Kidney epithelial cell (primary cell): ENCODE results near the gene LIPA. TPM values are rescaled to one million over a fixed set of nuclear protein-coding genes. Genes with fewer than 3 reads are reported as not detected.

Experiments
- DNase-seq: peaks from one replicate; pipeline ENCODE4 v3.0.0-alpha.2; 2010; ENCODE audit warnings: low read depth
- H3K27me3 ChIP-seq: 2 replicates; pipeline ENCODE4 v1.6.0; 2011; ENCODE audit warnings: low read length; ENCODE audit not compliant: control insufficient read depth, insufficient read depth
- H3K36me3 ChIP-seq: 2 replicates; pipeline ENCODE4 v1.5.1; 2011; ENCODE audit warnings: low read length; ENCODE audit not compliant: control insufficient read depth, insufficient read depth
- H3K4me3 ChIP-seq: 2 replicates; pipeline ENCODE4 v1.5.1; 2011; ENCODE audit warnings: low read depth, mild to moderate bottlenecking, control low read depth, low read length
- total RNA-seq: library from RNA; depleted of rRNA; stranded (reverse); fragments of >200 nt; gene quantifications from 2 replicates; pipeline ENCODE4 v1.2.3, GENCODE V29; 2015
- TF ChIP-seq, protein P1 (sequence below): IDR thresholded peaks from 2 replicates; pipeline ENCODE4 v1.5.1; 2011; ENCODE audit warnings: mild to moderate bottlenecking, moderate library complexity, low read length, control low read depth, inconsistent platforms; ENCODE audit not compliant: insufficient read depth, poor library complexity, severe bottlenecking

Gene LIPA
- total RNA-seq, 1 donor from 2014 or later, result 67.6 TPM

DNA sequence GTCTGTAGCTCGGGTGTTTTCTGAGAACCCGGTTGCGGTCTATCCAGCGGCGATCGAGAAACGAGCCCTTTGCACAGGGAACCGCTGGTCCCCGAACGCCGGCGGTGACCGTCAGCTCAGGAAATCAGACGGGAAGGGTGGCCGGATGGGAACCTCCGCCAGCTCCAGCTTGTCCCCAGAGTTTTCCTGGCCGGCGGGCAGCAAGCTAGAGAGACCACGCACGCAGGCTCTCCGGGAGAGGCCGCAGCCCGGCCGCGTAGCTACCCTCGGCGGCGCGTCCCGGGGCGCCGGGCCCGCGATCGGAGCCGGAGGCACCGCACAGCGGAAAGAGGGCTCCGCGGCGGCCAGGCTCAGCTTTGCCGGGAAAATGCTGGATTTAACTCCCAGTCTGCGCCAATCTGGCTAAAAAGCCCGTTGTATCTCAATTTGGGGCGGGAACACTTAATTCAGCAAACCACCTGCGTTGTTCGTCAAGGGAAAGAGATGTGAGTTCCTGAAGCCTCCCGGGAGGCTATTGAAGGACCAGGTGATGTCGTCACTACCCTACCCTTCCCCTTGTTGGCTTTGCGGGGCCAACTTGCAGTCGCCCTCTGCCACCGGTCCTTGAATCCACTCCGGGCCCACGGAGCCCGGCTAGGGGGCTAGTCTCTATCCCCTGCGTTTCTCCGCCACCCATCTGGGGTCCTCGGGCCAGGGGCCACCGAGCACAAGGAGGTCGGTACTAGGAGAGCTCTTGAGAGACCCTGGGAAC, 43.6 kb downstream of the LIPA start:
- no peaks in the 10 kb centered on the region for H3K36me3 ChIP-seq
- peak overlapping the region; percentile 39 for H3K4me3 ChIP-seq
- TF ChIP-seq, protein P1, sequence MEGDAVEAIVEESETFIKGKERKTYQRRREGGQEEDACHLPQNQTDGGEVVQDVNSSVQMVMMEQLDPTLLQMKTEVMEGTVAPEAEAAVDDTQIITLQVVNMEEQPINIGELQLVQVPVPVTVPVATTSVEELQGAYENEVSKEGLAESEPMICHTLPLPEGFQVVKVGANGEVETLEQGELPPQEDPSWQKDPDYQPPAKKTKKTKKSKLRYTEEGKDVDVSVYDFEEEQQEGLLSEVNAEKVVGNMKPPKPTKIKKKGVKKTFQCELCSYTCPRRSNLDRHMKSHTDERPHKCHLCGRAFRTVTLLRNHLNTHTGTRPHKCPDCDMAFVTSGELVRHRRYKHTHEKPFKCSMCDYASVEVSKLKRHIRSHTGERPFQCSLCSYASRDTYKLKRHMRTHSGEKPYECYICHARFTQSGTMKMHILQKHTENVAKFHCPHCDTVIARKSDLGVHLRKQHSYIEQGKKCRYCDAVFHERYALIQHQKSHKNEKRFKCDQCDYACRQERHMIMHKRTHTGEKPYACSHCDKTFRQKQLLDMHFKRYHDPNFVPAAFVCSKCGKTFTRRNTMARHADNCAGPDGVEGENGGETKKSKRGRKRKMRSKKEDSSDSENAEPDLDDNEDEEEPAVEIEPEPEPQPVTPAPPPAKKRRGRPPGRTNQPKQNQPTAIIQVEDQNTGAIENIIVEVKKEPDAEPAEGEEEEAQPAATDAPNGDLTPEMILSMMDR, result no peak
- peaks cover 7% of the 10 kb centered on the region for H3K27me3 ChIP-seq
- DNase-seq, result no peak

DNA sequence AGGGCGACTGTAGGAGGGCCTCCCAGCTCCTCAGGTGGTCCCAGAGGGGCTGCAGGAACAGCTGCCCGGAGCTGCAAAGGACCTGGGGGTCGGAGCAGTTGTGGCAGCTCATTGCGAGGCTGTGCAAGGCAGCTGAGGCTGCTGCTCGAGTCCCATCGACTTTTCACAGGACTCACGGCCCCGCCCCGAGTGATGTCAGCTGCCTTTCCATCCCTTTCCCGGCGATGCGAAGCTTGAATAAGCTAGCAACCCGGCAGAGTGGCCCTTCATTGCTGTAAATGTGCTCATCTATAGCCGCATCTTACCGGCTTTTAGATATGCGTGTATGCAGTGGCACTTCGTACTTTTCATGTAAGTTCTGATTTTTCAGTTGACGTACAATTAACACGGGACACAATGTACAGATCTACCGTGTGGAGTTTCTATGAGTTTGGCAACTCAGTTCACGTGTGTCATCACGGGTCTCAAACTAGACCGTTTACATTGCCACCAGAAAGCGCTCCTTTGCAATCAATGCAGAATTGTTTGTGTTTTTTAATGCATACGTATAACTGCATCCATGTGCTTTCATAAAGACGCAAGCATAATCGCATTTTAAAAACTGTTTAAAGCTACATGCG, 44.3 kb downstream of the LIPA start, which contains the start of gene CH25H:
CH25H (minus strand) TSS at position 137 of the 620 bp plus-strand sequence; CDS start at position 112, 25 bp downstream.
- TF ChIP-seq, protein P1, result no peak

DNA sequence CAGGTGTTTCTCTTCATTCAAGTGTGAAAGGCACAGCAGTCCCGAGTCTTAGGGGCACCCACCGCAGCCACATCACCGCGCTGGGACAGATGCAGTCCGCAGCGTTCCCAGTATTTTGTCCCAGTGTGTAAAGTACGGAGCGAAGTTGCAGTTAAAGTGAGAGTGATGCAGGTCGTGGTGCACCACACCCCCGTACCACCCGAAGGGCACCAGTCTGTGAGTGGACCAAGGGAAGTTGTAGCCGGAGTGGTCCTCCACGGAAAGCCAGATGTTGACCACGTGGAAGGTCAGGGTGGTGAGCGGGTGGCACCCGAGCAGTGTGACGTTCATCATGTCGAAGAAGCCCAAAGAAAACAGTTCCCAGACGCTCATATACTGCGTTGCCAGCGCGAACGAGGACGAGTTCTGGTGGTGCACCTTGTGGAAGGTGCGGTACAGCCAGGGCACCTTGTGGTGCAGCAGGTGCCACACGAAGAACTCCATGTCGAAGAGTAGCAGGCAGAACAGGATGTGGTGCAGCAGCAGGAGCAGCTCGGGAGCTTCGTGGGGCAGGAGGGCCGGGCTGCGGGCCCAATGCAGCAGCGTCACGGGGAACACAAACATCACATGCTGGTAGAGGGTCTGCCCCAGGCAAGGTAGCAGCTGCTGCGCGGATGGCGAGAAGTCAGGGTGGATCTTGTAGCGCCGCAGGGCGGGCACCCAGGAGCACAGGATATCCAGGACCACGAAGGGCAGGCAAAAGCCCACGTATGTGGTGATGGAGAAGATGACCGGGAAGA, 45.0 kb downstream of the LIPA start:
- TF ChIP-seq, protein P1, result no peak
- Histone ChIP-seq H3K36me3 (no peaks in the 10 kb centered on the region), H3K27me3 (peaks cover 7% of the 10 kb centered on the region), H3K4me3 (peak overlapping the region; percentile 39)
- DNase-seq, result no peak

More for the DNA sequence above, 44.3 kb downstream of the LIPA start, which contains the start of gene CH25H:
- no peak for DNase-seq
- Histone ChIP-seq H3K27me3 (peaks cover 7% of the 10 kb centered on the region), H3K4me3 (peak within 1 kb of the TSS; percentile 39), H3K36me3 (no peaks in the 10 kb centered on the region)

DNA sequence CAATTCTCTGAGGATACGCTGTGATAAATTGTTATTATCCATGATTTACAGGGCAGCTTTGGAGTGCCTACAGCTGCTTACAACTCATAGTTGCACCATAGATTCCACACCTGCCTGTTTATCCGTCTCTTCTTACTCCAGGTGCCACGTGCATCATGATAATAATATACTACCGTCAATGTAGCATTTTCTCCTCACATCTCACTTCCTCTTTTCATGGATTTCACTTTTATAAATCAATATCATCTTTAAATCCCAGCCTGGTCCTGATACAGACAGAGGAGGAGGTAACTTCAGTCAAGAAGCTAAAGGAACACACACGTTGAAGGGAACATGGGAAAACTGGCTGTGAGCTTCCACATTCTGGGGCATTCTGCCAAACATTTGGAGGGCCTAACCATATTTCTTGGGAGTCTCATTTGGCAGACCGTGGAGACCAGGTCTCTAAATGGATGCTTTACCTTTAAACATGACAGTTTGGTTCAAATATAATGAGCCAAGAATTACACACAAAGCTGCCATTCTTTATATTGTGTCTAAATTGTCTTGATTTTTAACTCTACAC, 46.9 kb downstream of the LIPA start:
- H3K36me3 ChIP-seq, result no peaks in the 10 kb centered on the region
- no peak overlapping the region for H3K4me3 ChIP-seq
- DNase-seq, result no peak
- peaks cover 7% of the 10 kb centered on the region for H3K27me3 ChIP-seq
- TF ChIP-seq, protein P1, result no peak

DNA sequence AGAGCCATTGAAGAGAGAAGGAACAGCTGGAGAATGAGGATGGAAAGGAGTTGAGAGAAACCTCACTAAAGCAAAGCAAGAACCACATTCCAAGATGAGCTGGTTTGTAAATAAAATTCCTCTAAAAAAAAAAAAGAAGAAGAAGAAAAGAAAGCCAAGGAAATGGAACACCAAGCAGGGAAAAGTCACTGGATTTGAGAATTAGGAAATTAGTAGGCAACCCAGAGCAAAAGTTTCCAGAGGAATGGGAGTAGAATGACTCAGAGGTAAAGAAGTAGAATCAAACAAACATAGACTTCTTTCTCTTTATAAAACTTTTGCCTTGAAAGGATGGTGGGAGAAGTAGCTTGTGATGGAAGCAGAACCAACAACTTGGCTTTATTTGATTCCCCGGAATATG, 48.3 kb downstream of the LIPA start:
- Histone ChIP-seq H3K36me3 (no peaks in the 10 kb centered on the region), H3K4me3 (no peak overlapping the region), H3K27me3 (peaks cover 7% of the 10 kb centered on the region)
- TF ChIP-seq, protein P1, result no peak
- DNase-seq, result no peak
